Astrocyte of the spinal cord (primary cell): ENCODE measurements around the gene OPALIN.
A peak's percentile ranks its signal among the peaks of the same experiment; 100 is the strongest.

Experiments
- DNase-seq: peaks from one replicate; pipeline ENCODE4 v3.0.0; 2011; ENCODE audit warnings: low read depth, low spot score
- H3K4me3 ChIP-seq: 2 replicates; pipeline ENCODE4 v1.5.1; 2011; ENCODE audit warnings: low read depth, mild to moderate bottlenecking, low read length, moderate library complexity
- CTCF ChIP-seq: IDR thresholded peaks from 2 replicates; pipeline ENCODE4 v1.5.1; 2012; ENCODE audit warnings: low read depth, mild to moderate bottlenecking, low read length, inconsistent platforms
- in situ Hi-C: cut with HindIII; loops from 2 replicates; pipeline ENCODE4 v1.10.0; 2017; ENCODE audit warnings: low sequenced_read_pairs

The OPALIN gene

GRCh38 chr10:96374985-96375830, 16.4 kb upstream of the OPALIN start:
- peak; percentile 88 for DNase-seq
- in situ Hi-C loops, result no loop called here
- H3K4me3 ChIP-seq, result peak overlapping the region; percentile 33
- TF ChIP-seq CTCF, result peak; percentile 98

GRCh38 chr10:96374639-96374984, 15.8 kb upstream of the OPALIN start:
- DNase-seq, result no peak
- in situ Hi-C loops, result no loop called here
- no peak for TF ChIP-seq CTCF
- peak overlapping the region; percentile 33 for H3K4me3 ChIP-seq

- TF ChIP-seq CTCF, result no peak
- in situ Hi-C loops, result no loop called here
- no peak for DNase-seq
- H3K4me3 ChIP-seq, result no peak overlapping the region
Measured at GRCh38 chr10:96374004-96374403, 15.2 kb upstream of the OPALIN start.

- in situ Hi-C loops, result no loop called here
- no peak overlapping the region for H3K4me3 ChIP-seq
- DNase-seq, result no peak
- TF ChIP-seq CTCF, result no peak
Measured at GRCh38 chr10:96371356-96371755, 12.6 kb upstream of the OPALIN start.

- TF ChIP-seq CTCF, result peak; percentile 83
- no peak overlapping the region for H3K4me3 ChIP-seq
- in situ Hi-C loops, result no loop called here
- DNase-seq, result peak; percentile 32
Measured at GRCh38 chr10:96370584-96371157, 11.9 kb upstream of the OPALIN start.

GRCh38 chr10:96369890-96370583, 11.2 kb upstream of the OPALIN start:
- in situ Hi-C loops, result no loop called here
- no peak for TF ChIP-seq CTCF
- DNase-seq, result no peak
- no peak overlapping the region for H3K4me3 ChIP-seq
